ENCODE measurements around the gene SGPL1.

The SGPL1 gene

GRCh38 chr10:70845816-70846215, 30.1 kb downstream of the SGPL1 start:
- no peak overlapping the region for H2AFZ ChIP-seq (ENCODE audit: insufficient read depth, low read length, poor library complexity)
- no peak overlapping the region for H3K4me3 ChIP-seq (ENCODE audit: low read depth, low read length)
- H3K4ac ChIP-seq (ENCODE audit: low read depth, low read length): no peak overlapping the region
- no peak overlapping the region for H3K27ac ChIP-seq (ENCODE audit: low read depth, low read length)
- H3K18ac ChIP-seq (ENCODE audit: low read length): no peak overlapping the region
- H2BK120ac ChIP-seq (ENCODE audit: insufficient read depth, low read length, poor library complexity): no peak overlapping the region
- WGBS (ENCODE audit: extremely low coverage, insufficient coverage, insufficient read length): no CpG with 5 or more reads among the region's 1 CpG
- peaks cover 0 to 7% of the 10 kb centered on the region in 2 experiments for H3K4me1 ChIP-seq (ENCODE audit: control insufficient read depth in 1 of 2, insufficient read depth in 2 of 2, low read length in 2 of 2)
- peaks cover 0 to 2% of the 10 kb centered on the region in 2 experiments for H3K36me3 ChIP-seq (ENCODE audit: control insufficient read depth in 1 of 2, insufficient read depth in 2 of 2, low read length in 2 of 2)
- DNase-seq: no peak
- H3K9me3 ChIP-seq (ENCODE audit: insufficient read depth, low read depth, low read length): no peaks in the 10 kb centered on the region
- H3K23ac ChIP-seq (ENCODE audit: low read length): no peak overlapping the region
- H3K9ac ChIP-seq (ENCODE audit: low read length): no peak overlapping the region
- no peaks in the 10 kb centered on the region for H3K79me2 ChIP-seq (ENCODE audit: control insufficient read depth, insufficient read depth, low read length, poor library complexity)
- no peak overlapping the region for H2BK12ac ChIP-seq (ENCODE audit: low read length)
- H2BK5ac ChIP-seq (ENCODE audit: low read depth, low read length, poor library complexity): no peak overlapping the region
- H3K27me3 ChIP-seq (ENCODE audit: insufficient read depth, low read length): no peaks in the 10 kb centered on the region
- no peak overlapping the region for H4K91ac ChIP-seq (ENCODE audit: low read depth, low read length)
- no peak overlapping the region for H3K14ac ChIP-seq (ENCODE audit: low read length)
- no peak overlapping the region for H4K12ac ChIP-seq (ENCODE audit: low read depth, low read length)
- H3K79me1 ChIP-seq (ENCODE audit: low read length): peaks cover 6% of the 10 kb centered on the region
- H3K4me2 ChIP-seq (ENCODE audit: low read length): no peak overlapping the region
- no peak overlapping the region for H2AK5ac ChIP-seq (ENCODE audit: low read length)
- no peak overlapping the region for H4K8ac ChIP-seq (ENCODE audit: low read depth, low read length)

GRCh38 chr10:70846795-70847194, 31.0 kb downstream of the SGPL1 start:
- H4K91ac ChIP-seq (ENCODE audit: low read depth, low read length): no peak overlapping the region
- H3K79me1 ChIP-seq (ENCODE audit: low read length): peaks cover 12% of the 10 kb centered on the region
- peaks cover 7 to 14% of the 10 kb centered on the region in 2 experiments for H3K4me1 ChIP-seq (ENCODE audit: control insufficient read depth in 1 of 2, insufficient read depth in 2 of 2, low read length in 2 of 2)
- no peak overlapping the region for H3K18ac ChIP-seq (ENCODE audit: low read length)
- no peak overlapping the region for H2AK5ac ChIP-seq (ENCODE audit: low read length)
- no peak overlapping the region for H3K4ac ChIP-seq (ENCODE audit: low read depth, low read length)
- H2BK120ac ChIP-seq (ENCODE audit: insufficient read depth, low read length, poor library complexity): no peak overlapping the region
- no peak overlapping the region for H4K8ac ChIP-seq (ENCODE audit: low read depth, low read length)
- peaks cover 2 to 7% of the 10 kb centered on the region in 2 experiments for H3K36me3 ChIP-seq (ENCODE audit: control insufficient read depth in 1 of 2, insufficient read depth in 2 of 2, low read length in 2 of 2)
- no CpG with 5 or more reads among the region's 2 CpGs for WGBS (ENCODE audit: extremely low coverage, insufficient coverage, insufficient read length)
- H2BK12ac ChIP-seq (ENCODE audit: low read length): no peak overlapping the region
- no peaks in the 10 kb centered on the region for H3K9me3 ChIP-seq (ENCODE audit: insufficient read depth, low read depth, low read length)
- H3K4me2 ChIP-seq (ENCODE audit: low read length): no peak overlapping the region
- no peak overlapping the region for H3K14ac ChIP-seq (ENCODE audit: low read length)
- no peaks in the 10 kb centered on the region for H3K27me3 ChIP-seq (ENCODE audit: insufficient read depth, low read length)
- no peak overlapping the region for H3K4me3 ChIP-seq (ENCODE audit: low read depth, low read length)
- DNase-seq: no peak
- H3K27ac ChIP-seq (ENCODE audit: low read depth, low read length): no peak overlapping the region
- H2BK5ac ChIP-seq (ENCODE audit: low read depth, low read length, poor library complexity): no peak overlapping the region
- H3K9ac ChIP-seq (ENCODE audit: low read length): no peak overlapping the region
- H3K79me2 ChIP-seq (ENCODE audit: control insufficient read depth, insufficient read depth, low read length, poor library complexity): no peaks in the 10 kb centered on the region
- no peak overlapping the region for H4K12ac ChIP-seq (ENCODE audit: low read depth, low read length)
- no peak overlapping the region for H2AFZ ChIP-seq (ENCODE audit: insufficient read depth, low read length, poor library complexity)
- no peak overlapping the region for H3K23ac ChIP-seq (ENCODE audit: low read length)

GRCh38 chr10:70847659-70848360, 32.1 kb downstream of the SGPL1 start:
- no peak overlapping the region for H4K8ac ChIP-seq (ENCODE audit: low read depth, low read length)
- no peak overlapping the region for H3K4ac ChIP-seq (ENCODE audit: low read depth, low read length)
- no peak overlapping the region for H3K4me3 ChIP-seq (ENCODE audit: low read depth, low read length)
- H2BK5ac ChIP-seq (ENCODE audit: low read depth, low read length, poor library complexity): peak overlapping the region; percentile 73
- no peak overlapping the region for H3K23ac ChIP-seq (ENCODE audit: low read length)
- H3K4me2 ChIP-seq (ENCODE audit: low read length): no peak overlapping the region
- no peak overlapping the region for H3K14ac ChIP-seq (ENCODE audit: low read length)
- H2AK5ac ChIP-seq (ENCODE audit: low read length): no peak overlapping the region
- peak overlapping the region; percentile 48 for H2BK12ac ChIP-seq (ENCODE audit: low read length)
- no peak overlapping the region for H3K27ac ChIP-seq (ENCODE audit: low read depth, low read length)
- H3K4me1 ChIP-seq (ENCODE audit: control insufficient read depth in 1 of 2, insufficient read depth in 2 of 2, low read length in 2 of 2): peaks cover 10 to 17% of the 10 kb centered on the region in 2 experiments
- peaks cover 2 to 9% of the 10 kb centered on the region in 2 experiments for H3K36me3 ChIP-seq (ENCODE audit: control insufficient read depth in 1 of 2, insufficient read depth in 2 of 2, low read length in 2 of 2)
- no peak overlapping the region for H2BK120ac ChIP-seq (ENCODE audit: insufficient read depth, low read length, poor library complexity)
- H2AFZ ChIP-seq (ENCODE audit: insufficient read depth, low read length, poor library complexity): no peak overlapping the region
- H3K27me3 ChIP-seq (ENCODE audit: insufficient read depth, low read length): no peaks in the 10 kb centered on the region
- H3K79me2 ChIP-seq (ENCODE audit: control insufficient read depth, insufficient read depth, low read length, poor library complexity): no peaks in the 10 kb centered on the region
- H4K91ac ChIP-seq (ENCODE audit: low read depth, low read length): no peak overlapping the region
- H3K18ac ChIP-seq (ENCODE audit: low read length): no peak overlapping the region
- DNase-seq: no peak
- H3K79me1 ChIP-seq (ENCODE audit: low read length): peaks cover 15% of the 10 kb centered on the region
- no peak overlapping the region for H4K12ac ChIP-seq (ENCODE audit: low read depth, low read length)
- no peaks in the 10 kb centered on the region for H3K9me3 ChIP-seq (ENCODE audit: insufficient read depth, low read depth, low read length)
- no CpG with 5 or more reads among the region's 1 CpG for WGBS (ENCODE audit: extremely low coverage, insufficient coverage, insufficient read length)
- H3K9ac ChIP-seq (ENCODE audit: low read length): no peak overlapping the region

- Histone ChIP-seq H3K36me3 (ENCODE audit: control insufficient read depth in 1 of 2, insufficient read depth in 2 of 2, low read length in 2 of 2) (peaks cover 2 to 12% of the 10 kb centered on the region in 2 experiments), H3K23ac (ENCODE audit: low read length) (no peak overlapping the region), H4K8ac (ENCODE audit: low read depth, low read length) (no peak overlapping the region), H3K9ac (ENCODE audit: low read length) (no peak overlapping the region), H2BK12ac (ENCODE audit: low read length) (no peak overlapping the region), H3K4me2 (ENCODE audit: low read length) (peak overlapping the region; percentile 21), H3K79me2 (ENCODE audit: control insufficient read depth, insufficient read depth, low read length, poor library complexity) (no peaks in the 10 kb centered on the region), H3K18ac (ENCODE audit: low read length) (no peak overlapping the region), H3K4me3 (ENCODE audit: low read depth, low read length) (no peak overlapping the region), H3K79me1 (ENCODE audit: low read length) (peaks cover 15% of the 10 kb centered on the region), H3K4ac (ENCODE audit: low read depth, low read length) (no peak overlapping the region), H2BK120ac (ENCODE audit: insufficient read depth, low read length, poor library complexity) (no peak overlapping the region), H4K91ac (ENCODE audit: low read depth, low read length) (no peak overlapping the region), H2AK5ac (ENCODE audit: low read length) (no peak overlapping the region), H2BK5ac (ENCODE audit: low read depth, low read length, poor library complexity) (no peak overlapping the region), H2AFZ (ENCODE audit: insufficient read depth, low read length, poor library complexity) (no peak overlapping the region), H3K27ac (ENCODE audit: low read depth, low read length) (peak overlapping the region; percentile 77), H3K14ac (ENCODE audit: low read length) (no peak overlapping the region), H3K4me1 (ENCODE audit: control insufficient read depth in 1 of 2, insufficient read depth in 2 of 2, low read length in 2 of 2) (peaks cover 10 to 17% of the 10 kb centered on the region in 2 experiments), H3K27me3 (ENCODE audit: insufficient read depth, low read length) (no peaks in the 10 kb centered on the region), H4K12ac (ENCODE audit: low read depth, low read length) (no peak overlapping the region), H3K9me3 (ENCODE audit: insufficient read depth, low read depth, low read length) (no peaks in the 10 kb centered on the region)
- WGBS (ENCODE audit: extremely low coverage, insufficient coverage, insufficient read length): no CpG with 5 or more reads among the region's 2 CpGs
- DNase-seq: peak; percentile 51 to 89
Observed at GRCh38 chr10:70849582-70850016, 33.9 kb downstream of the SGPL1 start.

All from trophoblast cell (in vitro differentiated cells and primary cell).